ENCODE measurements around the gene PIEZO2. TPM values are rescaled to one million over a fixed set of nuclear protein-coding genes. Genes with fewer than 3 reads are reported as not detected.
"Not testable (repeated sequence)": the region's sequence is repeated elsewhere in the genome, so short reads cannot be mapped to it uniquely, and the experiment has no call there.

PIEZO2 gene
- total RNA-seq, 1 donor from 2014 or later: 8.4 TPM

- Mint-ChIP-seq H3K9me3 (ENCODE audit: unreplicated experiment) (no peaks in the 10 kb centered on the region), H3K27ac (ENCODE audit: unreplicated experiment) (no peak overlapping the region), H3K4me1 (ENCODE audit: unreplicated experiment) (no peaks in the 10 kb centered on the region), H3K4me3 (ENCODE audit: unreplicated experiment) (no peak overlapping the region), H3K27me3 (ENCODE audit: unreplicated experiment) (peaks cover 3% of the 10 kb centered on the region), H3K36me3 (ENCODE audit: low read depth, unreplicated experiment) (no peaks in the 10 kb centered on the region)
- TF ChIP-seq CTCF (IDR thresholded peaks at IDR 0.05; ENCODE audit: unreplicated experiment): no peak
- DNase-seq (ENCODE audit: low spot score): no peak
These were observed 489.8 kb downstream of the PIEZO2 start for GRCh38 chr18:10659594-10659993.

GRCh38 chr18:10659000-10659399, 490.4 kb downstream of the PIEZO2 start:
- TF ChIP-seq CTCF (IDR thresholded peaks at IDR 0.05; ENCODE audit: unreplicated experiment): no peak
- no peak for DNase-seq (ENCODE audit: low spot score)
- Mint-ChIP-seq H3K9me3 (ENCODE audit: unreplicated experiment) (no peaks in the 10 kb centered on the region), H3K4me1 (ENCODE audit: unreplicated experiment) (no peaks in the 10 kb centered on the region), H3K4me3 (ENCODE audit: unreplicated experiment) (no peak overlapping the region), H3K27me3 (ENCODE audit: unreplicated experiment) (peaks cover 3% of the 10 kb centered on the region), H3K27ac (ENCODE audit: unreplicated experiment) (no peak overlapping the region), H3K36me3 (ENCODE audit: low read depth, unreplicated experiment) (no peaks in the 10 kb centered on the region)

DNA sequence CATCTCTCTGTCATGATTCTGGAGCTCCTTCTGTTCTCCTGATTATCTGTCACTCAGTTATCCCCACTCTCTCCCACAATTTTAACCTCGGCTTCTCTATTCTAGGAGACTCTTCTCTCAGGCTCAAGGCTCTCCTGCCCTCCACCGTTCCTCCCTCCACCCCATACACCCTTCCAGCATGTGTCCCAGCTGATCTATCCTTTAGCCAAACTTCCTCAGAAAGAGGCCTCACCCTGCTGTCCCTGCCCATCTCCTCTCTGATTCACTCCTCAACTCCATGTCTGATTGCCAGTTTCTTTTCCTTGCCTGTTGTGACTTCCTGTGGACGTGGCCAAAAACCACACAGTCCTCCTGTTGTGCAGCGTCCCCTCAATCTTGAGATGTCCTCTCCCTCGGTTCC, 505.4 kb downstream of the PIEZO2 start:
- H3K4me3 Mint-ChIP-seq (ENCODE audit: unreplicated experiment); H3K27me3 Mint-ChIP-seq (ENCODE audit: unreplicated experiment); H3K27ac Mint-ChIP-seq (ENCODE audit: unreplicated experiment); H3K36me3 Mint-ChIP-seq (ENCODE audit: low read depth, unreplicated experiment); H3K9me3 Mint-ChIP-seq (ENCODE audit: unreplicated experiment); H3K4me1 Mint-ChIP-seq (ENCODE audit: unreplicated experiment); DNase-seq (ENCODE audit: low spot score): not testable (repeated sequence)

DNA sequence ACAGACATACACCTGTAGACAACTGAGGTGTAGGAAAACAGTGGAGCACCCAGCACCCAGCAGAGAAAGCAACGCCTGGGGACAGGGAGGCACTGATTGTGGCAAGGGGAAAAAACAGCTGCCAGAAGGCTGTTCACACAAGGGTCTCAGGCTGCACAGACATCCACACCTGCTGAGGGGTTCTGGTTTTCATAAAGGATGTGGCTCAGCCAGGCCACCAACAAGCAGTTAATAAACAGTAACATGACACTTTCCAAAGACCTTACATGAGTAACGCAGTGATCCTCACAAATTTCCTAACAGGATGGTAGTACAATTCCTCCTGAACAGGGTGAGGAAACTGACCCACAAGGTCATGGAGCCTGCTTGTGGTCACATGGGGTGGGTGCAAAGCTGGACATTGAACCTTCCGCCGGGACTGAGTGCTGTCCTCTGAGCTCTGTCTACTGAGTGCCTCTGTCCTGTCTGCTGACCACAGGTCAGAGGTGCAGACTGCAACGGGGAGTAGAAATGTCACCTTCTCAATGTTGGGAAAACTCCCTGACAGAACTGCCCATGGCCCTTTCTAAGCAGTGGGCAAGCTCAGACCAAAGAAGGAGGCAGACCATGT, 506.3 kb downstream of the PIEZO2 start:
- DNase-seq (ENCODE audit: low spot score); H3K4me3 Mint-ChIP-seq (ENCODE audit: unreplicated experiment); H3K27me3 Mint-ChIP-seq (ENCODE audit: unreplicated experiment); H3K4me1 Mint-ChIP-seq (ENCODE audit: unreplicated experiment); H3K27ac Mint-ChIP-seq (ENCODE audit: unreplicated experiment); H3K36me3 Mint-ChIP-seq (ENCODE audit: low read depth, unreplicated experiment); H3K9me3 Mint-ChIP-seq (ENCODE audit: unreplicated experiment): not testable (repeated sequence)

DNA sequence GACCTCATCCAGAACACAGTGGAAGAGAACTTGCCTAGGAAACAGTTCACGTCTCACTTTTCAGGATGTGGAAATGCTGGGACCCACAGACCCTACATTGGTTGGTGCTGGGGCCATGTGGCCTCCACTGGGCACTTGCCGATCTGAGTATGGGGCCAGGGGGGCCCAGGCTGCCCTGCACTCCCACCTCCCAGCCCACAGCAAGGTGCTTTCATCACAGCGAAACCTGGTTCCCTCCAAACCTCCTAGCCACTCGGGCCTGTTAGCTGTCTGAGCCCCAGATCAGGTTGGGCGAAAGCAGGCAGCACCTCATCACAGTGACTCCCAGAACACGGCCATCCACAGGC, 510.9 kb downstream of the PIEZO2 start:
- H3K4me1 Mint-ChIP-seq (ENCODE audit: unreplicated experiment); H3K27ac Mint-ChIP-seq (ENCODE audit: unreplicated experiment); DNase-seq (ENCODE audit: low spot score); H3K4me3 Mint-ChIP-seq (ENCODE audit: unreplicated experiment); H3K9me3 Mint-ChIP-seq (ENCODE audit: unreplicated experiment); H3K27me3 Mint-ChIP-seq (ENCODE audit: unreplicated experiment); H3K36me3 Mint-ChIP-seq (ENCODE audit: low read depth, unreplicated experiment): not testable (repeated sequence)

DNA sequence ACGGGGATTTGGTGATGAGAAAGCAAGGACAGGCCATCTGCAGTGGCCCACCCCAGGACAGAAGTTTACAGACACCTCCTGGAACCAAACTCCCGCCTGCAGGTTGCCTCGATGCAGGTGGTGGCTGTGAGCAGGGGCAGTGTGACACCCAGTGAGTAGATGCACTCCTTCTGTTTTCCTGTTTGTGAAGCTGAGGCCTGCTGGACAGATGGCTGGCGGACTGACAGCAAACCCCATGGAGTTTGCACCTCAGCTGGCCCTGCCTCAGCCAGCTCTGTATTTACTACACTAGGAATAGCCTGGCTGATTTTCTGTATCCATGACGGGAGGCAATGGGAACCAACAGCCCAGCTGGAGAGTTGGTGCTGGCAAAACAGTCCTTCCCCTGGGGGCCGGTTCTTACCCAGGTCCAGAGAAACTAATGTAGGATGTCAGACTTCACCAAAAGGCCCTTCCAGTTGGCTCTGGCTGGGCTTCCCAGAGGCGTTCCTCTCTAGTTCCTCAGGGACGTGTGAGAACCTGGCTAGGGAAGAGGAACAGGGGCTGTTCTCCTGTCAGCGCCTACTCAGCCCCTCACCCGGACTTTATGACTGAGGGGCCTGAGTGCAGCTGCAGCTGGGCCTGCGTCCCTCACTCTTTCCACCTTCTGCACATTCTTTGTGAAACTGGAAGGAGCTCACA, 511.4 kb downstream of the PIEZO2 start:
- H3K27me3 Mint-ChIP-seq (ENCODE audit: unreplicated experiment); H3K4me3 Mint-ChIP-seq (ENCODE audit: unreplicated experiment); H3K9me3 Mint-ChIP-seq (ENCODE audit: unreplicated experiment); H3K4me1 Mint-ChIP-seq (ENCODE audit: unreplicated experiment); DNase-seq (ENCODE audit: low spot score); H3K27ac Mint-ChIP-seq (ENCODE audit: unreplicated experiment); H3K36me3 Mint-ChIP-seq (ENCODE audit: low read depth, unreplicated experiment): not testable (repeated sequence)

- H3K9me3 Mint-ChIP-seq (ENCODE audit: unreplicated experiment); H3K27me3 Mint-ChIP-seq (ENCODE audit: unreplicated experiment); H3K36me3 Mint-ChIP-seq (ENCODE audit: low read depth, unreplicated experiment); H3K27ac Mint-ChIP-seq (ENCODE audit: unreplicated experiment); H3K4me1 Mint-ChIP-seq (ENCODE audit: unreplicated experiment); H3K4me3 Mint-ChIP-seq (ENCODE audit: unreplicated experiment); DNase-seq (ENCODE audit: low spot score): not testable (repeated sequence)
These were observed 520.3 kb downstream of the PIEZO2 start for GRCh38 chr18:10629076-10629475.

- not testable (repeated sequence) for DNase-seq (ENCODE audit: low spot score); H3K36me3 Mint-ChIP-seq (ENCODE audit: low read depth, unreplicated experiment); H3K9me3 Mint-ChIP-seq (ENCODE audit: unreplicated experiment); H3K27ac Mint-ChIP-seq (ENCODE audit: unreplicated experiment); H3K4me3 Mint-ChIP-seq (ENCODE audit: unreplicated experiment); H3K4me1 Mint-ChIP-seq (ENCODE audit: unreplicated experiment); H3K27me3 Mint-ChIP-seq (ENCODE audit: unreplicated experiment)
These were observed 522.7 kb downstream of the PIEZO2 start for GRCh38 chr18:10626606-10627213.

DNA sequence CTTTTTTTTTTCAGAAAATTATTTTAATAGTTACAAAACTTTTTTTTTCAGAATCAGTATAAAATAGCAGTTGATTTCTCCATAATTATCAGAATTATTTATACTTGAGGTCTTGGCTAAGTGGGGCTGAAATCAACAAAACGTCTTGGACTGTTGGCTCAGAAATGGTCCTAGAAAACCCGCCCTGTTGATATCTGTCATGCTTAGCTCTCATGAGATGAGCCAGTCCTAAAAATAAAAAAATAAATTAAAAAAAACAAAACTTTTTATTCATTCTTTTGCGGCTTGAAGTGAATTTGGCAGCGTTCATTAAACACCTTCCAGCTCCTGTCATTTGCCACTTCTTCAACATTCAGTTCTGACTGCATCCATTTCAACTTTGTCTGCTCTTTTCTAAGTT, 525.8 kb downstream of the PIEZO2 start:
- H3K27ac Mint-ChIP-seq (ENCODE audit: unreplicated experiment); H3K36me3 Mint-ChIP-seq (ENCODE audit: low read depth, unreplicated experiment); H3K27me3 Mint-ChIP-seq (ENCODE audit: unreplicated experiment); H3K9me3 Mint-ChIP-seq (ENCODE audit: unreplicated experiment); H3K4me3 Mint-ChIP-seq (ENCODE audit: unreplicated experiment); H3K4me1 Mint-ChIP-seq (ENCODE audit: unreplicated experiment); DNase-seq (ENCODE audit: low spot score): not testable (repeated sequence)

- H3K9me3 Mint-ChIP-seq (ENCODE audit: unreplicated experiment); DNase-seq (ENCODE audit: low spot score); H3K4me3 Mint-ChIP-seq (ENCODE audit: unreplicated experiment); H3K4me1 Mint-ChIP-seq (ENCODE audit: unreplicated experiment); H3K27me3 Mint-ChIP-seq (ENCODE audit: unreplicated experiment); H3K36me3 Mint-ChIP-seq (ENCODE audit: low read depth, unreplicated experiment); H3K27ac Mint-ChIP-seq (ENCODE audit: unreplicated experiment): not testable (repeated sequence)
These were observed 526.4 kb downstream of the PIEZO2 start for GRCh38 chr18:10622982-10623381.

Measured in endothelial cell (in vitro differentiated cells).